ENCODE results near the gene PNMA8A.
"Not testable (repeated sequence)": the region's sequence is repeated elsewhere in the genome, so short reads cannot be mapped to it uniquely, and the experiment has no call there.

PNMA8A gene

GRCh38 chr19:46502891-46503290 is 31.5 kb upstream of the PNMA8A start:
- Histone ChIP-seq H3K4me3 (replicated peaks; ENCODE audit: low read depth, low read length) (no peak overlapping the region), H3K27me3 (replicated peaks; ENCODE audit: control insufficient read depth, insufficient read depth, low read length) (no peaks in the 10 kb centered on the region), H3K36me3 (ENCODE audit: control insufficient read depth, insufficient read depth, low read length) (no peaks in the 10 kb centered on the region)
- no peak for TF ChIP-seq CTCF (IDR thresholded peaks at IDR 0.05; ENCODE audit: insufficient read depth, low read length, poor library complexity, severe bottlenecking)
- DNase-seq (ENCODE audit: extremely low read depth, insufficient read length), result no peak

- no peak for DNase-seq (ENCODE audit: extremely low read depth, insufficient read length)
- no peak for TF ChIP-seq CTCF (IDR thresholded peaks at IDR 0.05; ENCODE audit: insufficient read depth, low read length, poor library complexity, severe bottlenecking)
- Histone ChIP-seq H3K27me3 (replicated peaks; ENCODE audit: control insufficient read depth, insufficient read depth, low read length) (no peaks in the 10 kb centered on the region; the same call in 1 of the 2 replicates), H3K36me3 (ENCODE audit: control insufficient read depth, insufficient read depth, low read length) (no peaks in the 10 kb centered on the region), H3K4me3 (replicated peaks; ENCODE audit: low read depth, low read length) (no peak overlapping the region)
These were observed 28.3 kb upstream of the PNMA8A start for GRCh38 chr19:46499692-46500091.

GRCh38 chr19:46497773-46498172 is 26.4 kb upstream of the PNMA8A start:
- TF ChIP-seq CTCF (IDR thresholded peaks at IDR 0.05; ENCODE audit: insufficient read depth, low read length, poor library complexity, severe bottlenecking), result no peak
- Histone ChIP-seq H3K36me3 (ENCODE audit: control insufficient read depth, insufficient read depth, low read length) (no peaks in the 10 kb centered on the region), H3K27me3 (replicated peaks; ENCODE audit: control insufficient read depth, insufficient read depth, low read length) (no peaks in the 10 kb centered on the region; the same call in 1 of the 2 replicates), H3K4me3 (replicated peaks; ENCODE audit: low read depth, low read length) (no peak overlapping the region)
- no peak for DNase-seq (ENCODE audit: extremely low read depth, insufficient read length)

- not testable (repeated sequence) for DNase-seq (ENCODE audit: extremely low read depth, insufficient read length)
These were observed 25.5 kb upstream of the PNMA8A start for GRCh38 chr19:46496886-46497285.

GRCh38 chr19:46496304-46496703 is 24.9 kb upstream of the PNMA8A start:
- H3K27me3 ChIP-seq (replicated peaks; ENCODE audit: control insufficient read depth, insufficient read depth, low read length), result peaks cover 2% of the 10 kb centered on the region
- DNase-seq (ENCODE audit: extremely low read depth, insufficient read length), result no peak
- no peak for TF ChIP-seq CTCF (IDR thresholded peaks at IDR 0.05; ENCODE audit: insufficient read depth, low read length, poor library complexity, severe bottlenecking)

More at GRCh38 chr19:46496886-46497285, 25.5 kb upstream of the PNMA8A start:
- H3K36me3 ChIP-seq (ENCODE audit: control insufficient read depth, insufficient read depth, low read length); H3K27me3 ChIP-seq (replicated peaks; ENCODE audit: control insufficient read depth, insufficient read depth, low read length); H3K4me3 ChIP-seq (replicated peaks; ENCODE audit: low read depth, low read length): not testable (repeated sequence)

GRCh38 chr19:46495786-46496099 is 24.4 kb upstream of the PNMA8A start, which contains the start of gene PNMA8B:
Gene PNMA8B, minus strand, starts transcription at chr19:46495867. Its CDS starts 402 bp downstream, at chr19:46495465.
- TF ChIP-seq CTCF (IDR thresholded peaks at IDR 0.05; ENCODE audit: insufficient read depth, low read length, poor library complexity, severe bottlenecking), result no peak
- Histone ChIP-seq H3K4me3 (replicated peaks; ENCODE audit: low read depth, low read length) (no peak within 1 kb of the TSS), H3K27me3 (replicated peaks; ENCODE audit: control insufficient read depth, insufficient read depth, low read length) (peaks cover 3% of the 10 kb centered on the region), H3K36me3 (ENCODE audit: control insufficient read depth, insufficient read depth, low read length) (no peaks in the 10 kb centered on the region)
- DNase-seq (ENCODE audit: extremely low read depth, insufficient read length), result no peak

More at GRCh38 chr19:46496304-46496703, 24.9 kb upstream of the PNMA8A start:
- Histone ChIP-seq H3K4me3 (replicated peaks; ENCODE audit: low read depth, low read length) (no peak overlapping the region), H3K36me3 (ENCODE audit: control insufficient read depth, insufficient read depth, low read length) (no peaks in the 10 kb centered on the region)

Measured in GM06990 (cell line).